ENCODE data around the gene ZMYND11. TPM values are rescaled to one million over a fixed set of nuclear protein-coding genes. Genes with fewer than 3 reads are reported as not detected.
"Not testable (repeated sequence)": the region's sequence is repeated elsewhere in the genome, so short reads cannot be mapped to it uniquely, and the experiment has no call there.

Gene ZMYND11
- total RNA-seq, 1 donor from 2014 or later: 49.7 TPM

DNA sequence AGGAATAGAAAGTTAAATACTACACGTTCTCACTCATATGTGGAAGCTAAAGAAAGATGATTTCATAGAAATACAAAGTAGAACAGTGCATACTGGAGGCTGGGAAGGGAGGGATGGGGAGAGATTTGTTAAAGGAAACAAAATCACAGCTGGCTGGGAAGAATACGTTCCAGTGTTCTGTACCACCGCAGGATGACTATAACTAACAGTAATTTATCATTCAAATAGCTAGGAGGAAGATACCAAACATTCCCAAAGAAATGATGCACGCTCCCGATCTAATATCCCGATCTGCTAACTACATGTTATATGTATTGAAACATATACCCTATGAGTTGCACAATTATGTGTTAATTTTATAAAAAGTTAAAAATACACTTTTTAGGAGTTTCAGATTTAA is 162.3 kb downstream of the ZMYND11 start:
- no peak overlapping the region for H3K27ac Mint-ChIP-seq (ENCODE audit: unreplicated experiment)
- peaks cover 8% of the 10 kb centered on the region for H3K4me1 Mint-ChIP-seq
- DNase-seq (ENCODE audit: low read depth, low spot score): no peak
- H3K27me3 Mint-ChIP-seq (ENCODE audit: low read depth): no peaks in the 10 kb centered on the region
- peaks cover 23% of the 10 kb centered on the region for H3K36me3 Mint-ChIP-seq (ENCODE audit: low read depth)
- H3K9me3 Mint-ChIP-seq: no peaks in the 10 kb centered on the region
- TF ChIP-seq, protein P1, sequence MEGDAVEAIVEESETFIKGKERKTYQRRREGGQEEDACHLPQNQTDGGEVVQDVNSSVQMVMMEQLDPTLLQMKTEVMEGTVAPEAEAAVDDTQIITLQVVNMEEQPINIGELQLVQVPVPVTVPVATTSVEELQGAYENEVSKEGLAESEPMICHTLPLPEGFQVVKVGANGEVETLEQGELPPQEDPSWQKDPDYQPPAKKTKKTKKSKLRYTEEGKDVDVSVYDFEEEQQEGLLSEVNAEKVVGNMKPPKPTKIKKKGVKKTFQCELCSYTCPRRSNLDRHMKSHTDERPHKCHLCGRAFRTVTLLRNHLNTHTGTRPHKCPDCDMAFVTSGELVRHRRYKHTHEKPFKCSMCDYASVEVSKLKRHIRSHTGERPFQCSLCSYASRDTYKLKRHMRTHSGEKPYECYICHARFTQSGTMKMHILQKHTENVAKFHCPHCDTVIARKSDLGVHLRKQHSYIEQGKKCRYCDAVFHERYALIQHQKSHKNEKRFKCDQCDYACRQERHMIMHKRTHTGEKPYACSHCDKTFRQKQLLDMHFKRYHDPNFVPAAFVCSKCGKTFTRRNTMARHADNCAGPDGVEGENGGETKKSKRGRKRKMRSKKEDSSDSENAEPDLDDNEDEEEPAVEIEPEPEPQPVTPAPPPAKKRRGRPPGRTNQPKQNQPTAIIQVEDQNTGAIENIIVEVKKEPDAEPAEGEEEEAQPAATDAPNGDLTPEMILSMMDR (conservative IDR thresholded peaks at IDR 0.05): no peak
- no peak overlapping the region for H3K4me3 Mint-ChIP-seq

DNA sequence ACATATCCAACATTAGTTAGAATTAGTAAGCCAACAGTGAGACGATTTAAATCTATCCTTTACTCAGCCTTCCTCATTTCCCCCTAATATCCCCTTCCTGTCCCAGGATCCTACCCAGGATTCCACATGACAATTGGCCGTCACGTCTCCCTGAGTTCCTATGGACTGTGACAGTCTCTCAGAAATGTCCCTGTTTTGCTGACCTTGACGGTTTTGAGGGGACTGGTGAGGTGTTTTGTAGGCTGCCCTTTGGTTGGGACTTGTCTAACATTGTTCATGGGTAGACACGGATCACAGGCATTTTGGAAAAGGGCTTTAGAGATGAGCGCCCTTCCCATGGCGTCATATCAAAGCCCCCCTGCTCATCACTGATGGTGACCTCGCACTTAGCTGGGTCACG is 162.8 kb downstream of the ZMYND11 start:
- H3K36me3 Mint-ChIP-seq (ENCODE audit: low read depth): peaks cover 23% of the 10 kb centered on the region
- no peaks in the 10 kb centered on the region for H3K27me3 Mint-ChIP-seq (ENCODE audit: low read depth)
- H3K4me1 Mint-ChIP-seq: peaks cover 8% of the 10 kb centered on the region
- no peaks in the 10 kb centered on the region for H3K9me3 Mint-ChIP-seq
- DNase-seq (ENCODE audit: low read depth, low spot score): no peak
- H3K27ac Mint-ChIP-seq (ENCODE audit: unreplicated experiment): no peak overlapping the region
- H3K4me3 Mint-ChIP-seq: no peak overlapping the region
- TF ChIP-seq, protein P1 (conservative IDR thresholded peaks at IDR 0.05): no peak

DNA sequence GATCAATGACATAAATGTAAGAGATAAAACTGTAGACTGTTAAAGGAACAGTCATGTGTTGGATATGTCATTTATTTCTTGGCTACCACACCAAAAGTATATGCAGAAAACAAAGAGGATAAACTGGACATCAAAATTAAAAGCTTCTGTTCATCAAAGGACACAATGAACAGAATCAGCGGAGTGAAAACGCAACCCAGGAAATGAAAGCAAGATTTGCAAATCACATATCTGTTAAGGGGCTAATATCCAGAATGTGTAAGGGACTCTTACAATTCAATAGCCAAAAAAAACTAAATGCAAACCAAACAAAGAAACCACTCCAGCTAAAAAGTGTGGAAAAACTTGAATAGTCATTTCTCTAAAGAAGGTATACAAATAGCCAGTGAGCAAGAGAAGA is 164.3 kb downstream of the ZMYND11 start:
- DNase-seq (ENCODE audit: low read depth, low spot score): no peak
- no peak overlapping the region for H3K27ac Mint-ChIP-seq (ENCODE audit: unreplicated experiment)
- peaks cover 27% of the 10 kb centered on the region for H3K36me3 Mint-ChIP-seq (ENCODE audit: low read depth)
- no peaks in the 10 kb centered on the region for H3K4me1 Mint-ChIP-seq
- H3K27me3 Mint-ChIP-seq (ENCODE audit: low read depth): no peaks in the 10 kb centered on the region
- TF ChIP-seq, protein P1 (conservative IDR thresholded peaks at IDR 0.05): no peak
- H3K4me3 Mint-ChIP-seq: no peak overlapping the region
- H3K9me3 Mint-ChIP-seq: no peaks in the 10 kb centered on the region

DNA sequence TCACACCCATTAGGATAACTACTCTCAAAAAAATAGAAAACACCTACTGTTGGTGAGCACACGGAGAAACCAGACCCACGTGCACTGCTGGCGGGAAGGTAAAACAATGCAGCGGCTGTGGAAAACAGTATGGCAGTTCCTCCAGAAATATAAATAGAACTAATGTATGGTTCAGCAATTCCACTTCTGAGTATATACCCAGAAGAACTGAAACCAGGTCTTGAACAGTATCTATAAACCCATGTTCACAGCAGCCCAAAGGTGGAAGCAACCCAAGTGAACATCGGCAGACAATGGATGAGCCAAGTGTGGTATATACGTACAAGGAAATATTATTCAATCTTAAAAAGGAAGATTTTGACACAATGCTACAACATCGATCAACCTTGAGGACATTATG is 164.7 kb downstream of the ZMYND11 start:
- Mint-ChIP-seq H3K27me3 (ENCODE audit: low read depth) (no peaks in the 10 kb centered on the region), H3K9me3 (no peaks in the 10 kb centered on the region), H3K4me1 (no peaks in the 10 kb centered on the region), H3K36me3 (ENCODE audit: low read depth) (peaks cover 30% of the 10 kb centered on the region), H3K27ac (ENCODE audit: unreplicated experiment) (no peak overlapping the region), H3K4me3 (no peak overlapping the region)
- no peak for DNase-seq (ENCODE audit: low read depth, low spot score)
- TF ChIP-seq, protein P1 (conservative IDR thresholded peaks at IDR 0.05): no peak

DNA sequence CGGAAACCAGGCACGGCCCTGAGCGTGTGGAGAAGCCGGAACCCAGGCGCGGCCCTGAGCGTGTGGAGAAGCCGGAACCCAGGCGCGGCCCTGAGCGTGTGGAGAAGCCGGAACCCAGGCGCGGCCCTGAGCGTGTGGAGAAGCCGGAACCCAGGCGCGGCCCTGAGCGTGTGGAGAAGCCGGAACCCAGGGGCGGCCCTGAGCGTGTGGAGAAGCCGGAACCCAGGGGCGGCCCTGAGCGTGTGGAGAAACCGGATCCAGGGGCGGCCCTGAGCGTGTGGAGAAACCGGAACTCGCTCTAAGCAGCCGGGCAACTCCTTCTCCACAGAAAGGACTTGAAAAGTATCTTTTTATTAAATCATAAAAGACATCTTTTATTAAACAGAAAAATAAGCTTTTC is 165.3 kb downstream of the ZMYND11 start:
- H3K27me3 Mint-ChIP-seq (ENCODE audit: low read depth); H3K4me1 Mint-ChIP-seq; H3K9me3 Mint-ChIP-seq; H3K4me3 Mint-ChIP-seq; H3K27ac Mint-ChIP-seq (ENCODE audit: unreplicated experiment); DNase-seq (ENCODE audit: low read depth, low spot score): not testable (repeated sequence)
- peaks cover 30% of the 10 kb centered on the region for H3K36me3 Mint-ChIP-seq (ENCODE audit: low read depth)

DNA sequence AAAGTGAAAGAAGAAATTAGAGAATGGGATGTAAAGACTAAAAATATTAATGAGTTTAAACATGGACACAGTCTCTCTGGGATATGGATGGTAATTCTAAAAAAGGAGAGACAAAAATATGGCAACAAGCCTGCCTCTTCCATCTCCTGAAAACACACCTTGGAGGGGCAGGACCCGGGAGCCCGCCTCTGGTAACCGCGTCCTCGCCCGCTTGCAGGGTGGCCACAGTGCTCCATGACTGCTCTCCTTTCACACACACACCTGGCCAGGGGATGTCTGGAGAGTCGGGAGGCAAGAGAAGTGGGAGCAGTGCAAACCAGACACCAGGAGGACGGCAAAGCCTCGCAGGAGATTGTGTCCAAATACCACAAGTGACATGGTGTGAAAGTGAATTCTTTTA is 166.3 kb downstream of the ZMYND11 start:
- no peaks in the 10 kb centered on the region for H3K27me3 Mint-ChIP-seq (ENCODE audit: low read depth)
- no peaks in the 10 kb centered on the region for H3K4me1 Mint-ChIP-seq
- H3K9me3 Mint-ChIP-seq: no peaks in the 10 kb centered on the region
- H3K36me3 Mint-ChIP-seq (ENCODE audit: low read depth): peaks cover 28% of the 10 kb centered on the region
- TF ChIP-seq, protein P1 (conservative IDR thresholded peaks at IDR 0.05): no peak
- DNase-seq (ENCODE audit: low read depth, low spot score): no peak
- no peak overlapping the region for H3K4me3 Mint-ChIP-seq
- no peak overlapping the region for H3K27ac Mint-ChIP-seq (ENCODE audit: unreplicated experiment)

Other genes with a start within 250 kb of the ZMYND11 start
- gene TUBB8, start 86.2 kb upstream of the ZMYND11 start, total RNA-seq: 0.45 and 0.68 TPM in 2 replicates